Measurements from ENCODE around the gene ZNF232.
"Not testable (repeated sequence)": the region's sequence is repeated elsewhere in the genome, so short reads cannot be mapped to it uniquely, and the experiment has no call there.

Gene ZNF232

GRCh38 chr17:5111402-5112204 lies at the start of gene ZNF232:
ZNF232 (minus strand) TSS chr17:5111878; CDS start chr17:5111822, 56 bp downstream.
- peak; percentile 94 for DNase-seq

GRCh38 chr17:5160702-5161101 lies 49.0 kb upstream of the ZNF232 start:
- DNase-seq: not testable (repeated sequence)

- DNase-seq: not testable (repeated sequence)
Observed at GRCh38 chr17:5146122-5146521, 34.4 kb upstream of the ZNF232 start.

- DNase-seq: not testable (repeated sequence)
Observed at GRCh38 chr17:5142877-5143276, 31.2 kb upstream of the ZNF232 start.

- DNase-seq: no peak
Observed at GRCh38 chr17:5139458-5139732, 27.7 kb upstream of the ZNF232 start.

- DNase-seq: no peak
Observed at GRCh38 chr17:5138616-5139457, 27.2 kb upstream of the ZNF232 start.

- not testable (repeated sequence) for DNase-seq
Observed at GRCh38 chr17:5138198-5138544, 26.5 kb upstream of the ZNF232 start.

- not testable (repeated sequence) for DNase-seq
Observed at GRCh38 chr17:5137511-5138197, 26.0 kb upstream of the ZNF232 start.

GRCh38 chr17:5136580-5137412 lies 25.1 kb upstream of the ZNF232 start:
- DNase-seq: not testable (repeated sequence)

GRCh38 chr17:5135726-5136579 lies 24.3 kb upstream of the ZNF232 start:
- no peak for DNase-seq

GRCh38 chr17:5135131-5135712 lies 23.5 kb upstream of the ZNF232 start:
- not testable (repeated sequence) for DNase-seq

- DNase-seq: not testable (repeated sequence)
Observed at GRCh38 chr17:5134571-5134970, 22.9 kb upstream of the ZNF232 start.

GRCh38 chr17:5133961-5134360 lies 22.3 kb upstream of the ZNF232 start:
- not testable (repeated sequence) for DNase-seq

GRCh38 chr17:5133311-5133710 lies 21.6 kb upstream of the ZNF232 start:
- DNase-seq: no peak

- not testable (repeated sequence) for DNase-seq
Observed at GRCh38 chr17:5132503-5133225, 21.0 kb upstream of the ZNF232 start.

- not testable (repeated sequence) for DNase-seq
Observed at GRCh38 chr17:5131799-5132502, 20.3 kb upstream of the ZNF232 start.

GRCh38 chr17:5131146-5131715 lies 19.6 kb upstream of the ZNF232 start:
- no peak for DNase-seq

GRCh38 chr17:5130687-5131086 lies 19.0 kb upstream of the ZNF232 start:
- DNase-seq: not testable (repeated sequence)

- DNase-seq: not testable (repeated sequence)
Observed at GRCh38 chr17:5130261-5130660, 18.6 kb upstream of the ZNF232 start.

Data from left hindlimb (tissue), 1 donor.